ENCODE measurements around the gene HSD17B13. TPM values are rescaled to one million over a fixed set of nuclear protein-coding genes. Genes with fewer than 3 reads are reported as not detected.
"Not testable (repeated sequence)": the region's sequence is repeated elsewhere in the genome, so short reads cannot be mapped to it uniquely, and the experiment has no call there.

HSD17B13 gene
- total and polyA plus RNA-seq, 2 experiments from 2014 or later, result 0.18 TPM; not detected in 1

GRCh38 chr4:87286970-87287369 is 35.7 kb downstream of the HSD17B13 start:
- Histone ChIP-seq H3K4me1 (ENCODE audit: low read depth) (no peaks in the 10 kb centered on the region), H3K4me3 (no peak overlapping the region), H3K9me3 (ENCODE audit: low read depth) (no peaks in the 10 kb centered on the region), H3K27me3 (no peaks in the 10 kb centered on the region), H3K36me3 (no peaks in the 10 kb centered on the region), H3K27ac (no peak overlapping the region)
- no peak for DNase-seq (ENCODE audit: low read depth in 1 of 2, low spot score in 1 of 2)
- TF ChIP-seq CTCF (IDR thresholded peaks at IDR 0.05; ENCODE audit: low read depth, low read length), result no peak

GRCh38 chr4:87284268-87284667 is 38.4 kb downstream of the HSD17B13 start:
- not testable (repeated sequence) for DNase-seq (ENCODE audit: low read depth in 1 of 2, low spot score in 1 of 2); H3K27me3 ChIP-seq; H3K36me3 ChIP-seq; H3K27ac ChIP-seq; H3K4me1 ChIP-seq (ENCODE audit: low read depth); H3K9me3 ChIP-seq (ENCODE audit: low read depth); H3K4me3 ChIP-seq

DNA sequence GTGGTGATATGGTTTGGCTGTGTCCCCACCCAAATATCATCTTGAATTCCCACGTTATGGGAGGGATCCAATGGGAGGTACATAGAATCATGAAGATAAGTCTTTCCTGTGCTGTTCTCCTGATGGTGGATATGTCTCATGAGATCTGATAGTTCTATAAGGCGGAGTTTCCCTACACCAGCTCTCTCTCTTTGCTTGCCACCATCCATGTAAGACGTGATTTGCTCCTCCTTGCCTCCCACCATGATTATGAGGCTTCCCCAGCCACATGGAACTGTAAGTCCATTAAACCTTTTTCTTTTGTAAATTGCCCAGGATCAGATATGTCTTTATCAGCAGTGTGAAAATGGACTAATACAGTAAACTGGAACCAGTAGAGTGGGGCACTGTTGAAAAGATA is 39.5 kb downstream of the HSD17B13 start:
- Histone ChIP-seq H3K4me3 (no peak overlapping the region), H3K9me3 (ENCODE audit: low read depth) (no peaks in the 10 kb centered on the region), H3K36me3 (no peaks in the 10 kb centered on the region), H3K27ac (no peak overlapping the region), H3K27me3 (no peaks in the 10 kb centered on the region), H3K4me1 (ENCODE audit: low read depth) (no peaks in the 10 kb centered on the region)
- DNase-seq (ENCODE audit: low read depth in 1 of 2, low spot score in 1 of 2), result no peak
- no peak for TF ChIP-seq CTCF (IDR thresholded peaks at IDR 0.05; ENCODE audit: low read depth, low read length)

DNA sequence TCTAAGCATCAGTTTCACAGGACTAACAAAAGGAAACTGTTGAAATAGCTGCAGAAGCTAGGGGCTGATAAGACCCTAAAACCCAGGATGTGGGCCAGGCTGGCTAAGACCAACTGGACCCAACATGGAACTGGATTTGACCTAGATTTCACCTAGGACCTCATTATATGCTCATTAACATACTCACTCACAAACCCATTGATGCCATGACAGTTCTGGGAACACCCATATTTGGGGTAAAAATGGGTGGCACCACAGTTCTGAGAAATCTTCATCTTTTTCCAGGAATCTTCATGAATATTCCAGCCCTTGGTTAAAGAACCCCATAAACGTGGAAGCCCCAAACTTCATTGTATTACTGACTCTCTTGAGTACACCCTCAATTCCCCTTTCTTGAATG is 41.1 kb downstream of the HSD17B13 start:
- Histone ChIP-seq H3K4me3 (no peak overlapping the region), H3K4me1 (ENCODE audit: low read depth) (no peaks in the 10 kb centered on the region), H3K36me3 (no peaks in the 10 kb centered on the region), H3K9me3 (ENCODE audit: low read depth) (no peaks in the 10 kb centered on the region), H3K27me3 (no peaks in the 10 kb centered on the region), H3K27ac (no peak overlapping the region)
- no peak for DNase-seq (ENCODE audit: low read depth in 1 of 2, low spot score in 1 of 2)
- no peak for TF ChIP-seq CTCF (IDR thresholded peaks at IDR 0.05; ENCODE audit: low read depth, low read length)

DNA sequence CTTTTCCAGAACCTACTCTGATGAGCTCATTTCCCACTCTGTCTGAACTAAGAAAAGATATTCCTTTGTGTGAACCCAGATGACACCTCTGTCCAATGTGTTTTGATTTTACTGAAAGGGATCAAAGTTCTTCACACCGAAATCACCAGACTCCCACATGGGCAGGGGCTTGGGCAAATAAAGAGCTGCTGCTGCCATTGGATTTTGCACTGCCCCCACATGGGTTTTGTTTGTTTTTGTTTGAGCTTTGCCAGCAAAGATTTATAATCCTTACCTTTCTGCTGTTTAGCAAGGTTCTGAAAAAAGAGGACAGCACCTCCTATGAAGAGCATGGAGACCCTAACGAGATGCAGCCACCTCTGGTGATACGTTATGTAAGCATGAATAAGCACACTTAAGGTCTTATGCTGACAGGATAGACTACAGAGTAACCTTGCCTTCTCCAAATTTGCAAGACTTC is 44.3 kb downstream of the HSD17B13 start:
- Histone ChIP-seq H3K4me3 (no peak overlapping the region), H3K36me3 (no peaks in the 10 kb centered on the region), H3K4me1 (ENCODE audit: low read depth) (no peaks in the 10 kb centered on the region), H3K9me3 (ENCODE audit: low read depth) (no peaks in the 10 kb centered on the region), H3K27ac (no peak overlapping the region), H3K27me3 (no peaks in the 10 kb centered on the region)
- no peak for DNase-seq (ENCODE audit: low read depth in 1 of 2, low spot score in 1 of 2)
- TF ChIP-seq CTCF (IDR thresholded peaks at IDR 0.05; ENCODE audit: low read depth, low read length), result no peak

- DNase-seq (ENCODE audit: low read depth in 1 of 2, low spot score in 1 of 2), result no peak
- TF ChIP-seq CTCF (IDR thresholded peaks at IDR 0.05; ENCODE audit: low read depth, low read length), result no peak
- Histone ChIP-seq H3K36me3 (no peaks in the 10 kb centered on the region), H3K27ac (no peak overlapping the region), H3K27me3 (no peaks in the 10 kb centered on the region), H3K9me3 (ENCODE audit: low read depth) (no peaks in the 10 kb centered on the region), H3K4me1 (ENCODE audit: low read depth) (no peaks in the 10 kb centered on the region), H3K4me3 (no peak overlapping the region)
These were observed 47.4 kb downstream of the HSD17B13 start for GRCh38 chr4:87275311-87275710.
